Measurements from ENCODE around the gene PLCH2.

The PLCH2 gene

GRCh38 chr1:2501041-2501819, 25.1 kb downstream of the PLCH2 start:
- TF ChIP-seq CTCF (IDR thresholded peaks at IDR 0.05; ENCODE audit: low read depth, low read length, missing control alignments), result no peak
- no peak overlapping the region for H3K4me3 ChIP-seq (ENCODE audit: low read depth, low read length)
- no peak for DNase-seq (ENCODE audit: low read depth)

GRCh38 chr1:2501820-2502119, 25.7 kb downstream of the PLCH2 start:
- DNase-seq (ENCODE audit: low read depth), result no peak
- no peak for TF ChIP-seq CTCF (IDR thresholded peaks at IDR 0.05; ENCODE audit: low read depth, low read length, missing control alignments)
- H3K4me3 ChIP-seq (ENCODE audit: low read depth, low read length), result no peak overlapping the region

GRCh38 chr1:2502210-2502609, 26.1 kb downstream of the PLCH2 start:
- no peak for TF ChIP-seq CTCF (IDR thresholded peaks at IDR 0.05; ENCODE audit: low read depth, low read length, missing control alignments)
- no peak overlapping the region for H3K4me3 ChIP-seq (ENCODE audit: low read depth, low read length)
- no peak for DNase-seq (ENCODE audit: low read depth)

- no peak overlapping the region for H3K4me3 ChIP-seq (ENCODE audit: low read depth, low read length)
- DNase-seq (ENCODE audit: low read depth), result no peak
- no peak for TF ChIP-seq CTCF (IDR thresholded peaks at IDR 0.05; ENCODE audit: low read depth, low read length, missing control alignments)
Observed at GRCh38 chr1:2502661-2503553, 26.8 kb downstream of the PLCH2 start.

- no peak overlapping the region for H3K4me3 ChIP-seq (ENCODE audit: low read depth, low read length)
- DNase-seq (ENCODE audit: low read depth), result no peak
- no peak for TF ChIP-seq CTCF (IDR thresholded peaks at IDR 0.05; ENCODE audit: low read depth, low read length, missing control alignments)
Observed at GRCh38 chr1:2503554-2504224, 27.6 kb downstream of the PLCH2 start.

GRCh38 chr1:2504225-2504948, 28.3 kb downstream of the PLCH2 start:
- no peak overlapping the region for H3K4me3 ChIP-seq (ENCODE audit: low read depth, low read length)
- DNase-seq (ENCODE audit: low read depth), result no peak
- TF ChIP-seq CTCF (IDR thresholded peaks at IDR 0.05; ENCODE audit: low read depth, low read length, missing control alignments), result no peak
